ENCODE data around the gene PDIA6.

DNA sequence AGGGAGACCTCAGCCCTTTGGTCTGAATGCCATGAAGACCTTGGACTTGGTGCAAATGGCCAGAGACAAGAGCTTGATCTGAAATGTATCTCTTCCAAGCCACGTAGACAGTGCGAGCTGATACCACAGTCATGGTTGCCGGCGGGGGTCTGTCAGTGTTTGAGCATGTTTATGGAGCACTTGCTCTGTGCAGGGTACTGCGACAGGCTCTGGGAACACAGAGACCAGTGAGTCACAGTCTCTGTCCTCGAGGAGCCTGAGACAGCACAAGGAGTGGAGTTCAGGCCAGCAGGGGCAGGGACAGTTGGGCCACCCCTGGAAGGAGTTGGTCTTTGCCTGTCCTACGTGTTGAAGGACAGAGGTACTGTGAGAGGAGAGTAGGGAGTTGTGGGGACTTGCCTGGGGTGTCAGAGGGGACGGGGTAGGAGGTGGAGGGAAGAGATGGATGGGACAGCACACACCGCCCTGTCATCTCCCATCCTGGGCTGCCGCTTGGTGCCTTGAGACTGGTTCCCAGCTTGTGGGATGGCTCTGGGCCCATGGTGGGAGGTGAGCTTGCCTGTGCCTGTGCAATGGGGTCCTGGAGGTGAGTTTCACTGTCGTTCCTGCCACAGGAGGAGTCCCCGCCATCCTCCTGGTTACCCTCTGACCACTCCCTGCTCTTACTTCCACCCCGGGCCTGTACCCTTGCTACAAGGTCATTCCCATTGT lies 51.6 kb downstream of the PDIA6 start:
- TF ChIP-seq CTCF (conservative IDR thresholded peaks at IDR 0.05) (no peak), ZFX (IDR thresholded peaks at IDR 0.05) (no peak)
